GM18868 (cell line): ENCODE results near the gene DLEC1.
"Not testable (repeated sequence)": the region's sequence is repeated elsewhere in the genome, so short reads cannot be mapped to it uniquely, and the experiment has no call there.

Experiments used
- ATAC-seq: cut with Tn5 transposase; IDR thresholded peaks from one replicate; pipeline ENCODE4 v1.9.1; 2021; ENCODE audit warnings: mild to moderate bottlenecking, moderate library complexity; ENCODE audit not compliant: unreplicated experiment

DLEC1 gene

GRCh38 chr3:38119821-38120692 is 81.0 kb downstream of the DLEC1 start:
- ATAC-seq, result no peak

- no peak for ATAC-seq
Measured at GRCh38 chr3:38120693-38121450, 81.9 kb downstream of the DLEC1 start.

GRCh38 chr3:38121451-38121831 is 82.4 kb downstream of the DLEC1 start:
- ATAC-seq, result no peak

- ATAC-seq, result no peak
Measured at GRCh38 chr3:38121832-38122461, 82.9 kb downstream of the DLEC1 start.

GRCh38 chr3:38122712-38123290 is 83.8 kb downstream of the DLEC1 start:
- ATAC-seq, result no peak

GRCh38 chr3:38124324-38125122 is 85.5 kb downstream of the DLEC1 start:
- ATAC-seq, result no peak

- ATAC-seq, result no peak
Measured at GRCh38 chr3:38125305-38126120, 86.5 kb downstream of the DLEC1 start.

- no peak for ATAC-seq
Measured at GRCh38 chr3:38126121-38126892, 87.3 kb downstream of the DLEC1 start.

- ATAC-seq, result no peak
Measured at GRCh38 chr3:38127611-38128302, 88.7 kb downstream of the DLEC1 start.

- ATAC-seq, result no peak
Measured at GRCh38 chr3:38128303-38128655, 89.3 kb downstream of the DLEC1 start.

- no peak for ATAC-seq
Measured at GRCh38 chr3:38129058-38129457, 90.0 kb downstream of the DLEC1 start.

GRCh38 chr3:38130631-38131065 is 91.6 kb downstream of the DLEC1 start:
- ATAC-seq, result no peak

GRCh38 chr3:38131621-38132369 is 92.8 kb downstream of the DLEC1 start:
- no peak for ATAC-seq

GRCh38 chr3:38133209-38133556 is 94.2 kb downstream of the DLEC1 start:
- no peak for ATAC-seq

GRCh38 chr3:38133557-38134405 is 94.8 kb downstream of the DLEC1 start:
- ATAC-seq, result no peak

- not testable (repeated sequence) for ATAC-seq
Measured at GRCh38 chr3:38134517-38135143, 95.6 kb downstream of the DLEC1 start.
